Activated CD4-positive, alpha-beta T cell treated with anti-CD3 and anti-CD28 coated beads, Interleukin-2, amount 50 U/mL, for 1 hour (primary cell): ENCODE data around the gene TUBGCP2.

Experiments
- DNase-seq: peaks from one replicate; pipeline ENCODE4 v3.0.0-alpha.2; 2020

Gene TUBGCP2

DNA sequence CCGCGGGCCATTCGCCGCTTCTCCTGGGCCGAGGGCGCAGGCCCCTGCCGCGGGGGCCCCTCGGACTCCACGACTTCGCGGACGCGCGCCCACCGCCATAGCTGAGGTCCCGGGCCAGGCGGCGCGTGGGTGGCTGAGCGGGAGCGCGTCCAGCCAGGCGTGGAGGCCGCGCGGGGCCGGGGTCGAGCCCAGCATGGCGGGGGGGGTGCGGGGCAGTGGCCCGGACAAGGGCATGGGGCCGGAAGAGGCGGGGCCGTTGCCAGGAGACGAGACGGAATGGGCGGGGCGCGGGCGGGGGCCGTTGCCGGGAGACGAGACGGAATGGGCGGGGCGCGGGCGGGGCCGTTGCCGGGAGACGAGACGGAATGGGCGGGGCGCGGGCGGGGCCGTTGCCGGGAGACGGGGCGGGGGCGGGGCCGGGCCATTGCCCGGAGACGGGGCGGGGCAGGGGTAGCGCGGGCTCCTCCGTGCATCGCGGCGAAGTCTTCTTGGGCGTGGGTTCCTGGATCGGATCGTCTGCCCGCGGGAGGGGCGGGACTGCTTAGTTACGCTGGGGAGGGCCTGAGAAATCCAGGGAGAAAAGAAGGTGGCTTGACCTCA, 46.8 kb downstream of the TUBGCP2 start:
- DNase-seq: peak; percentile 86

DNA sequence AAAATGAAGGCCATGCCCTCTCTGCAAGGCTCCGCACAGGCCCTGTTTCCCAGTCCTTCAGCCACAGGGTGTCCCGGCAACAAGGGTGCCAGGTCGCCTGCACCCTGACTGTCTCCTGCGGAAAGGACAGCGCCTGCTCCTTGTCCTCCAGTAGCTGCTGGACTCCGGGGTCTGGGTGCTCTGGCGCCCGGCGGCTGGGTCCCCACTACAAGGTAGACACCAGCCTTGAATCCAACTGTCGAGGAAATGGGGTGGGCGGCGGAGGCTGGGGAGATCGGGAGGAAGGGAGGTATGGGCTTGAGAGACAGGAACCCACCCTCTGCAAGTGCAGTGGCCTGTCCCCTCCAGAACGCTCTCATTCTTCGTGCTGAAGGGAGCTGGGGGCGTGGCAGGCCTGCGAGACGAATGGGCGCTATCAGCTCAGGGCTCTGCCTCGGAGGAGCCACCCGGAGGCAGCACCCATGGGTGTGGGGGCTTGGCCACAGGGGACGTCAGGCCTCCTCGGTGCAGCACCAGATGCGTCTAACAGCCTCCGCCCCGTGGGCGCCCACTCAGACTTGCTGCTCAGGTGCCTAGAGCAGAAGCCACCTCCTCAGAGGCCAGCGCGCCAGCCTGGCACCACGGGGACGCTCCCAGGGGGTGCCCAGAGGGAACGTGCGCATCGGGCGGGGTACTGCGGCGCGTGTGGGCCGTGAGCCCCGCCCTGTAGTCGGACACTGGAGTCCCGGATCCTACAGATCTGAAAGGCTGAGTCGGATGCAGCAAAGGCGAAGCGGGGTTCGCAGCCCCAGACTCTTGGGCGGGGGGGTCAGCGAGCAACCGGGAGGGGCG, 47.6 kb downstream of the TUBGCP2 start:
- DNase-seq: peak; percentile 64

DNA sequence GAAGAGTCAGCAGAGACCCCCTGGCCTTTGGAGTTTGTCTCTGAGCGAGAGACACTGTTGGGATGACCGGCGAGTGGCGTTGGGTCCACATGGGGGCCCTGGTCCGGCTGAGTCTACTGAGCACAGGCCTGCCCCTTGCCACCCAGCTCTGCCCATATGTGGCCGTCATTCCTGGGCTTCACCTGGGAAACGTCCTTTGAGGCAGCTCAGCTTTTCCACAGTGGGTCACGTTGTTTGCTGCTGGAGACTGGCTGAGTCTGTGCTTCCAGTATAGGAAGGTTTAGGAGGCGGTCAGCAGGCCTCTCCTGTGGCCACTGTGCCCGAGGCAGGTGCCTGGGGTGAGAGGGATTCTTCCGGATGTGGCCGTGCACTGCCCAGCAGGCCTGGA, 49.1 kb downstream of the TUBGCP2 start:
- DNase-seq: no peak

DNA sequence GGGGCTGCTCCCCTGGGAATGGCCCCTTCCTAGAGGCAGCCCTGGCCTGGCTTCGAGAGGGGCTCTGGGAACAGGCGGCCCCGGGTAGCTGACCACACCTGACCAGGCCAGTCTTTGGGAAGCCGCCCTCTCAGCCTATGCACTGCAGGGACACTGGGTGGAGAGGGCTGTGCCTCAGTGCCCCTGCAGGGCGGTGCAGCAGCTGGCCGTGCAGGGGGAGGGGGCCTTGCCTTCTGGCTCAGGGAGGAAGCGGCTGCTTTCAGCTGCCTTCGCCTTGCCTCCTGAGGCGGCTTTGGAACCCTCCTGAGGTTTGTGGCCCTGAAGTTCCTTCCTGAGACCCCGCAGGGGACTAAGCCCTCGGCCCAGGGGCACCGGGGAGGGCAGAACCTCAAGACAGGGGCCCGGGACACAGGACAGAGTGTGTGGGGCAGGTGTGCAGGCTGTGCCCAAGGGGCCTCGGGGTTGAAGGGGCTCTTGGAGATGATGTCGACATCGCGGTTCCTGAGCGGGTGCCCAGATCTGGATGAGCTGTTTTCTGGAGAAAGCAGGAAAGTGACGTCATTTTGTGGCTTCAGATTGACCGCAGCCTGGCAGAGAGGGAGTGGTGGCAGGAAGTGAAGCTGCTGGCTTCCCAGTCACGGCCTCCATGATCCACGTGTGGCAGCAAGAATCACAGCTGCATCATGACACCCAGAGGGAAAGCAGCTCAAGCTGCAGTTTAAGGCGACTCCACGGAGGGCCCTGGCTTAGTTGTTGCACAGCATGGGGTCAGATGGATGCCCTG, 49.7 kb downstream of the TUBGCP2 start:
- DNase-seq: peak; percentile 79

DNA sequence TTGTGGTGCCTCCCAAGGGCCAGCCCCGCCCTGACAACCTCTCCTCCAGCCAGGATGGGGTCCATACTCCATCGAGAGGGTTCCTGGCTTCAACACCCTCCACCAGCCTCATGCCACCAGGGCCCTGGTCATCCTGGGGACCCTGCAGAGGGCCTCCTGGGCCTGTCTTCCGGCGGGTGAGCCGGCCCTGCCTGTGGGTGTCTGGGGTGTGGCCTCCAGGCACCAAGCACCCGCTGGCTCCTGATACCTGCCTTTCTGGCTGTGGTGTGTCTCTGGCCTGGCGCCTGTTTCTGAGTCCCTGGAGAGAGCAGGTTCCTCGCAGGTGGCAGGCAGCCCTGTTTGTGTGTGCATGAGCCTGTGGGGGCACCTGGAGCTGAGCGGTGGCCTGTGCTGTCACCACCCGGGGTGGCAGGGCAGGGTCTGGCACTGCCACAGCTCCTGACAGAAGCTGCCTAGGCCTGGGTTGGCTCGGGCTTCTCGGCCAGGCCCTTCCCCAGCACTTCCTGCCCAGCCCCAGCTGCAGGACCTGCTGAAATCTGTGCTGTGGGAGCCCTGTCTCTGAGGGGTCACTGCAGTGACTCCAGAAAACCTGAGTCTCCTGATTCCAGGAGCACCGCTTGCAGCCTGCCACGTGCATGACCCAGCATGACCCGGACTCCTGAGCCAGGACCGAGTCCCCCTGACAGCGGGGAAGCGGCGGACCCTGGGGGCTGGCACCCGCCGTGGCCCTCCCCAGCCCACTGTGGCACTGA, 50.4 kb downstream of the TUBGCP2 start:
- DNase-seq: peak; percentile 36

DNA sequence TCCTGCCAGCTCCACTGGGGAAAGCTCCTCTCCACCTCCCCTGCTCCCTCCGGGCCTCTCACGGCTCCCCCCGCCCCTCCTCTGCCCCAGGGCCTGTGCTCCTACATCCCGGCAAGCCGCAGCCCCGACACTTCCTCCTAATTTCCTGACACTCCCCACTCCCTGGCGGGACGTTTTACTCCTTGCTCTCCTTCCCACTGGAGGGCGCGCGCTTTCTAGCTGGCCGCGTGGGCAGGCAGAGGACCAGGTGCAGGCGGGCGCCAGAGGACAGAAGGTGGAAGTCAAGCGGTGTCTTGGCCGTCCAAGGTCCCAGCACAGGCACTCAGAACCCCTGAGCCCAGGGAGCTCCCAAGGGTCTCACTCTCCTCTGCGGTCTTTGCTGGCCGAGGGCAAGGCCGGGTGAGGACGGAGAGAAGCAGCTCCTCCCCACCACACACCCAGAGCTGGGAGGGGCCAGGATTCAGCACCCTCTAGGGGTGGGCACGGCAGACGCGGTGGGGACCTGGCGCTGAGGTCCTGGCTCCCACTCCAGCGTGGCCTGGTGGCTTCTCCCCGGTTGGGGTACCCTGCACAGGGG, 51.1 kb downstream of the TUBGCP2 start:
- DNase-seq: no peak

DNA sequence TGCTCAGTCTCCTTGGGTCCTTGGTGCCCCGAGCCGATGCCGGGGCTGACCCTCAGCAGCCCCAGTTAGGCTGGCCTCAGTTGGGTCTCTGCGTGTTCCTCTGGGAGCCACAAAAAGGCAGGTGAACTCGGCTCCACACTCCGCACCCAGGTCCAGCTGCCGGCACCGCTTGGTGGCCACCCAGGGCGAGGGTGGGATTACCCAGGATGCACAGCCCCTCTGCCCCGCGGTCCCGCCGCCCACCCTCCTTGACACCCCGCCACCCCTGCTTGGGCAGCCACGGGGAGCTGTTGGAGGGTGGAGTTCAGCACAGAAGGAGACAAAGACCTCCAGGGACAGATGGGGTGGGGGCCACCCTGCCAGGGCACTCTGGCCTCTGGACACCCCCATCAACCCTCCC, 53.3 kb downstream of the TUBGCP2 start:
- DNase-seq: no peak

DNA sequence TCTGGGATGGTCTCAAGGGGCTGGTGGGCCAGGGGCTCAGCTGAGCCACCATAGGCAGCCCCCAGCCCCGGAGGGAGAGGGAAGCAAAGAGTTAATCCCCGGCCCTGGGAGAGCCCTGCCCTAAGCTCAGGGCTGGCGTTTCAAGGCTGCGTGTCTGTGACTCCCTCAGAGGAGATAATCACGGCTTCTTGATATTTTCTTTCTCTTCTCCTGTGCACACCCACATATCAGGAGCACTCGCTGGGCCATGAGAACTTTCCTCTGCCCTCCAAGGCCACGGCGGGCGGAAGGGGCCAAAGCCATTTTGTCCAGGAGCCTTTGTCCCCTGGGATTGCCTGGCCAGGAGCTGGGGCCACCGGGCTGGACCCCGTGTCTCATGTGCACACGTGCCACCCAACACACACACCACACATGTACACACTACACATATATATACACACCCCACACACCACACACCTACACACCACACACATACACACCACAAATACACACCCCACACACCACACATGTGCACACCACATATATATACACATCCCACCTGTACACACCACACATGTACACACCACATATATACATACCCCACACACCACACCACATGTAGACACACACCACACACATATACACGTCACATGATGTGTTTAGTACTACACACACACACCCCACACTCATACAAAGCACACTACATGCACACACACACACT, 54.1 kb downstream of the TUBGCP2 start:
- DNase-seq: no peak

DNA sequence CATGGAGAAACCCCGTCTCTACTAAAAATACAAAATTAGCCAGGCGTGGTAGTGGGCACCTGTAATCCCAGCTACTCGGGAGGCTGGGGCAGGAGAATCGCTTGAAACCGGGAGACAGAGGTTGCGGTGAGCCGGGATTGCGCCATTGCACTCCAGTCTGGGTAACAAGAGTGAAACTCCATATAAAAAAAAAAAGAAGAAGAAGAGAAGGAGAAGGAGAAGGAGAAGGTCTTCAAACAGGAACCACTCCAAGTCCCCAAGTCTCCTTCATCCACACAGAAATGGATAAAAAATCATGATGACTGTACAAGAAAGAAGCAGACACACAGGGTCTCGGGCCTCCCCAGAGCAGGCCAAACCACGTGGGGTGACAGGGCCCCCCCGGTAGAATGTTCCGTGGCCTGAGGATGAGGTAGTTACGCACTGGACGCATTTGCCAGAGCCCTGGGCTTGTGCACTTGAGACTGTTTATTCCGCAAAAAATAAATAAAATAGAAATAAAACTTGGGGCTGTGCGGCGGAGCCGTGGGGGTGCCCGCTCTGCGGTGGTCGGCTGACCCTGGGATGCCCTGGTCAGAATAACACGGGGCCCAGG, 55.2 kb downstream of the TUBGCP2 start:
- no peak for DNase-seq

DNA sequence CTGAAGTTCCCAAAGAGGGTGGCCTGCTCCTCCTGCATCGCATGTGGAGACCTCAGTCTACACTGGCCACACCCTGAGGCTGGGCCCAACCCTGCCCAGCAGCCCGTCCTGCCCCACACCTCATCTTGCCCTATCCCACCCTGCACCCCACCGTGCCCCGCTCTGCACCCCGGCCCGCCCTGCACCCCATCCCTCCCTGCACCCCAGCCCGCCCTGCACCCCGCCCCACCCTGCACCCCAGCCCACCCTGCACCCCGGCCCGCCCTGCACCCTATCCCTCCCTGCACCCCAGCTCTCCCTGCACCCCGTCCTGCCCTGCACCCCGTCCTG, 56.5 kb downstream of the TUBGCP2 start:
- DNase-seq: no peak

DNA sequence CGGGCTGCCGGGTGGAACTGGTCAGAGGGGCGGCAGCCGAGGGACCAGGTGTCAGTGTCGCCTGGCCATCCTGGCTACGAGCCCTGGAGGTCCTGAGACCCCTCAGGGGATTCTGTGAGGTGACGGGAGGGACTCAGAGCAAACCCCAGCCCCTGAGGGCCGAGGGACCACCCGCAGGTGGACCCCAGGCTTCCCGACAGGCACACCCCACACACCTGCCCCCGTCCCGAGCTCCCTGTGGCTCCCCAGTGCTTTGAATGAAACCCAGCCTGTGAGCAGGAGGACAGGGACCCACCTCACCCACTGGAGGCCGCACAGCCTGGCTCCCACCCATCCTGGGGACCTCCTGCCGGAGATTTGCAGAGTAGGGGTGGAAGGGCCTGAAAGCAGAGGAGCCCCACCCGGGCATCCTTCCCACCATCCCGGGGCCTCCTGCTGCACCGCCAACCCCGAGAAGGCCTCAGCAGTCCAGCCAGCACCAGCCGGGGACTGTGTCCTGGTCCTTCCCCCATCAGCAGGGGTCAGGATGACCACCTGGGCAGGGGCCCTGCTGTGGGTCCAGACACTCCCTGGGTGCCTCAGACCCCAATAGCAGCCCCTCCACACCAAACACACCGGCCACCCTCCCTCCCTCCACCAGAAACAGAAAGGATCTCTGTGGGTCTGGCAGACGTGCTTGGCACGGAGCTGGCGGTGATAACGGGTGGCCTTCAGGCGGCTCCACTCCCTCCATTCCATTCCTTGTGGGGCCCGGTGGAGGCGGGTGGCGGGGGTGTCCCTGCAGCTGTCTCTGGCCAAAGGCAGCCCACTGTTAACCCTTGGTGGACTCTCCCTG, 57.1 kb downstream of the TUBGCP2 start:
- DNase-seq: no peak

DNA sequence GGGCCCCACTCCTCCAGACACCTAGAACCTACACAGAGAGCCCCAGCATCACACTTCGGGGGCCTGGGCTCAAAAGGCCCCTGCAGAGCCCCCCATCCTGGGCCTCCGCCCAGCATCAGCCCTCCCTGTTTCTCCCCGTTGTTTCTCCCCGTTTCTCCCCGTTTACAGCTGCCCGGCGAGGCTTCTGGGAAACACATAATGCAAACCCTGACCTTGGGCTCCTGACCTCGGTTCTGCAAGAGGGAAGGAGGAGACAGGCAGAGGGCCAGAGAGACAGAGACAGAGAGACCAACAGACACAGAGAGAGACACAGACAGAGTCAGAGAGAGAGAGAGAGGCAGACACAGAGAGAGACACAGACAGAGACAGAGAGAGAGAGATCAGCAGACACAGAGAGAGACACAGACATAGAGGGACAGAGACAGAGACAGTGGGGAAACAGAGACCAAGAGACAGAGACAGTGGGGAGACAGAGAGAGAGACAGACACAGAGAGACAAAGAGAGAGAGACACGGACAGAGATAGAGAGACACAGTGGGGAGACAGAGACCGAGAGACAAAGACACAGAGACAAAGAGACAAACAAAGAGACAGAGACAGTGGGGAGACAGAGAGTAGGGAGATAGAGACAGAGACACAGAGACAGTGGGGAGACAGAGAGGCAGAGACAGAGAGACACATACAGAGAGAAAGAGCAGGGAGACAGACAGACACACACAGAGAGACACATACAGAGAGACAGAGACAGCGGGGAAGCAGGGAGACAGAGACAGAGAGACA, 58.5 kb downstream of the TUBGCP2 start:
- DNase-seq: no peak

DNA sequence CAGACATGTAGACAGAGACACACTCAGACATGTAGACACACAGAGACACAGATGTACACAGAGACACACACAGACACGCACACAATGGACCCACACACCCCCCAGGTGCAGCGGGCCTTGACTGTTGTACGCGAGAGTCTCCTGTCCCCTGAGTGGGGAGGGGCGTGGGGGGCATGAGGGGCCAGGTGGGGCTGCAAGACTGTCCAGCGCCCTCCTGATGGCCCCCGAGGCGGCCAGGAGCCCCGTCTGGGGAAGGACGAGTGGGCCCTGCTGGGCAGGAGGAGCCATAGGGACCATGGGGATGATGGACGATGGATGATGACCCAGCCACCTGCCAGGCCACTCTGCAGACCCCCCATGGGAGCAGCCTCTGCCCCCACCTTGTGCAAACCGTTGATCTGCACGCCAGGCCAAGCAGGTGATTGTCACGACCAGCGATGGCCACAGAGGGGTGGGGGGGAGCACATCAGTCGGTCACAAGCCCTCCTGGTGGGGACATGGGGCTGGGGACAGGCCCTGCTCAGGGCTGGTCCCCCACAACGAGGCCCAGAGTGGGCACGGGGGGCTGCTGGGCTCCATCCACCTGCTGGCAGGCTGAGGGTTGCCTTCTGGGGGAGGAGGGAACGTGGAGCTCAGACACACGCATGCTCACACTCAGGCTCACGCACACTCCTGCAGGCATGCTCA, 59.4 kb downstream of the TUBGCP2 start:
- no peak for DNase-seq

DNA sequence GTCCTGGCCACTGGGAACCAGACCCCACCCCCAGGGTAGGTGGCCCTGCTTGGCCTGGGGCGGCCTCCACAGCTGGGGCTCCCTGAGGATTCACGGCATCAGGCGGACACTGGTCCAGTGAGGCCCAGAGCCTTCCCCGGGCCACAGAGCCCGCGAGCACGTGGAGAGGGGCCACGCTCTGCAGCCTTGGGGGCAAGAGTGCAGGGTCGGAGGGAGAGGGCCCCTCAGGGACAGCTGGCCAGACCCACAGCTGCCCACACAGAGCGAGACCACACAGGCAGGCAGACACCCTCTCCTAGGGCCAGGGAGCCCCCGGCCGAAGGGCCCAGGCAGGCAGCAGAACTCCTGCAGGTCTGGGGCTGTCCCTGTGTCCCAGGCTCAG, 60.3 kb downstream of the TUBGCP2 start:
- no peak for DNase-seq

DNA sequence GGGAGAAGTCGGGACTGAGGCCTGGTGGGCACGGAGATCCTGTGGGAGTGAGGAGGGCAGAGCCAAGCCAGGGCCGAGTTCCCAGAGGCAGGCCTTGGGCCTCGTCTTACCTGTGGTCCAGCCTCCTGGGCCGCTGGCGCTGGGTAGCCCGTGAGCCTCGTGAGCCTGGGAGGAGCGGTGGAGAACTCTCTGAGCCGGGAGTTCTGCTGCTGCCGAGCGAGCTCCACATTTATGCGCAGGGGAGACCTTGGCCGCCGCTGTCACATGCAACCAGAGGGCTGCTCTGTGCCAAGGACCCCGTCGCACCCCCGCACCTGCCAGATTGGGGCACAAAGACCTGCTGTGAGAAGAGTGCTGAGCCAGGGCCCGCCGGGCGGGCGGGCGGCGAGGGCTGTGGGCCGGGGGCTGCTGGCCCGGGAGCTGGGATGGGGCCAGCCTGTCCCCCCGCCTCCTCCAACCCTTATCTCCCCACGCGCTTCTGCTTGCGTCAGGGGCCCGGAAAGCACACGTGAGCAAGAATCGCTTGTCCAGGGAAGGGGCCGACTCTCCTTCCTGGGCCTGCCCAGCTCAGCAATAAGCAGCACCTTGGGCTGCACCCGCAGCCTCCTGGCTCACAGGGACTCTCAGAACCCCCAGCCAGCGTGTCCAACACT, 60.9 kb downstream of the TUBGCP2 start:
- DNase-seq: no peak

DNA sequence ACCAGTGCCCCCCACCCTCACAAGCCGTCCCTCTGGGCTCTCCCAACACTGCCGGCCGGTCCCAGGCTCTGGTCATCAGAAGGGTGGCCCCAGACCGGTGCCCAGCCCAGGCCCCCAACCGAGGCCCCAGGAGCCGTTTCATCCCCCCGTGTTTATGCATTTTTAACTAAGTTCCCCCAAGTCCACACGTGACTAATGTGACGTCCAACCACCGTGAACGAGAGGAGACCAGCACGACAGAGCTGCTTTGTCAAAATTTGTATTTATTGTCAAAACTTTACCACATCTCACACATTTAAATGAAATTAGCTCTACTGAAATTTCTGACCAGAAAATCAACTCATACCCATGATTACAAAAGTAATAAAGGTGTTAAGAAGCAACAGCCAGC, 62.4 kb downstream of the TUBGCP2 start:
- DNase-seq: no peak

DNA sequence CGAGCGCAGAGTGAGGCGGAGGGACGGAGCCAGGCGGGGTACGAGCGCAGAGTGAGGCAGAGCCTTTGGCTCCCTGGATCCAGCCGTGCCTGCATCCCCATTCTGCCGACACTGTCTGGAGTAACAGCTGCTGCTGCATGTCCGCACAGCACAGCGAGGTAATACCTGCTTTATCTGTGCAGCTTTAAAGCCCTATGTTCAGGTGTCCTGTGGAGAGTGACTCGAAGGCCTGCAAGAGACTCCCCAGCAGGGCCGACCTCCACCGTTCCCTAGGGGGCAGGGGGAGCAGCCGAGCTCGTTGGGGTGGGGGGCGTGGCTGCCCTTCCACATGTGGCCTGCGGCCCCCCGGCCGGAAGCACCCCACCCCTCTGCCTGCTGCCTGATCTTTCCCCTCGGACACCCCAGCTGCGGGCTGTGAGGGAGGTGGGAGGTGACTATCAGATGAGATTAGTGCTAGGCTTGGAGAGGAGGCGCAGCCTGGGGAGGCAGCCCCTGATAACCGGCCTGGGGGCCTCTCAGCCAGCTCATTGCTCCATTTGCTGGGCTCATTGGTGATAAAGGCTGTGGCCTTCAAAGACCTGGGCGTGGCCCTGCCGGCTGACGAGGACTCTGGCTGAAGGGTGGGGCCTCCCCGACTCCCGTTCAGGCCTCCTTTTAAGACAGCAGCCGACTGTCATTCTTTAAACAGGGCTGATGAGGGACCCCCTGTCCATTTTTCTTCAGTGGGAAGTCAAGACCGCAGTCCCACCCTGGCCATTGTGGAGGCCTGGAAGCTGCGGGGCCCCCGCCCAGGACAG, 63.0 kb downstream of the TUBGCP2 start:
- no peak for DNase-seq

DNA sequence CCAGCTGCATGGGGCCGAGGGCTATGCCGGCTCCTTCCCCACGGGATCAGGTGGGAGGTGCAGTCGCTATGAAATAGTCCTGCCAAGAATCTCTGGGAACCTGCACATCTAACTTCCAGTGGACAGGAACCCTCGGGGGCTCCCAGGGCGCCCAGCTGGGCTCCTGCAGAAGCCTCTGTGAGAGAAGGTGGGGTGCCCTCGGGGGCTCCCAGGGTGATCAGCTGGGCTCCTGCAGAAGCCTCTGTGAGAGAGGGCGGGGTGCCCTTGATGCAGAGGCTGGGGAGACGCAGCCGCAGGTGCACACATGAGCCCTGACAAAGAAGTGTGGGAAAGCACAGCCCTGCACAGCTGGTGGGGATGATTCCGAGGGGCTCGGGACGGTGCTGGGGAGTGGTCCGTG, 65.1 kb downstream of the TUBGCP2 start:
- no peak for DNase-seq
